Measurements from ENCODE around the gene LLCFC1. TPM values are rescaled to one million over a fixed set of nuclear protein-coding genes. Genes with fewer than 3 reads are reported as not detected.

LLCFC1 gene
- total RNA-seq, 1 experiment from 2014 or later: not detected

DNA sequence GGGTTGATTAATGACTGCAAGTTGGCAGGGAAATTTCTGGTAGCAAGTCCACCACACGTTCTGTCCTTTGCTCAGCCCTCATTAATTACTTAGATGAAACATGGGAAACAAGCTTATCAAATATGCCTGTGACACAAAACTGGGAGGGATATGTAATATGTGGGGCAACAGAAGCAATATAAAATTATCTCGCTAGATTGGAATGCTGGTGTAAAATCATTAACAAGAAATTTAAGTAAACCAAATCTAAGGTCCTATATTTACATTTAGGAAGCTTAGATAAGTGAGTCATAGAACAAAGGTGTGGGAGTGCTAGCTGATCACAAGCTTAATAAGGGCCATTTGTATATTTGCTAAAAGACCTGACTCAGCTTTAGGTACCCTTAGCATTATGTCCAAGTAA is 29.3 kb upstream of the LLCFC1 start:
- DNase-seq (ENCODE audit: low read depth): no peak

DNA sequence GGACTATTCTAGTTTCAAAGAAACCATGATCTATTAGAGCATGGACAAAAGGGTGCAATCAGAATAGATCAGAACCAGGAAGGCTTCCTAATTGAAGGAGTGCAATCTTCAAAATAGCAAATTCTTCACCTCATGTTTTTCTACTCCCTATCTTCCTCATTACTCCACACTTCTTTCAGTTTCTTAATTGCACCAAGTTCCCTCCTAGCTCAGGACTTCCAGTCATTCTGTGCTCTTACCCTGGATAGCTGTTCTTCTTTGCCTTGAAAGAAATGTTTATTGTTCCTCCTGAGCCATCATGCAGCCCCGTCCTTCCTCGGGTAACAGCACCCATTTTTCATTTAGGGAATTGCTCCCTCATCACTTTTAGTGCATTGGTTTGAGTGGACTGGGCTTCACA is 28.8 kb upstream of the LLCFC1 start:
- DNase-seq (ENCODE audit: low read depth): no peak

DNA sequence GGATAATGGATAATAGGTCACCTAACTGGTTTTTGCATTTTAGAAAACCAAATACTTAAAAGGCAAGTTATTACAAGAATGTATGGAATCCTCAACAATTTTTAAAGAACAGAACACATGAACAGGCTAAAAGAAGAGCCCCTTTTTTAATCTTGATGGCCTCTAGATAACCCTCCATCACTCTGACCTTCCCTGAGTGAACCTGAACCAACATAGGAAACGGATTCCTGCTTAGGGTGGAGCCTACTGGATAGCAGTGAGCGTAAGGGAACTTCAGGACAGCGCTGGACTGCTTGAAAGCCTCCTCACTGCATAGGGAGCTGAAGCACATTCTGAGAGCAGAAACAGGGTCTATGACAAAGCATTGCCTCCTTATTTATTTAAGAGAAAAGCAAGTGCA is 26.2 kb upstream of the LLCFC1 start:
- no peak for DNase-seq (ENCODE audit: low read depth)

DNA sequence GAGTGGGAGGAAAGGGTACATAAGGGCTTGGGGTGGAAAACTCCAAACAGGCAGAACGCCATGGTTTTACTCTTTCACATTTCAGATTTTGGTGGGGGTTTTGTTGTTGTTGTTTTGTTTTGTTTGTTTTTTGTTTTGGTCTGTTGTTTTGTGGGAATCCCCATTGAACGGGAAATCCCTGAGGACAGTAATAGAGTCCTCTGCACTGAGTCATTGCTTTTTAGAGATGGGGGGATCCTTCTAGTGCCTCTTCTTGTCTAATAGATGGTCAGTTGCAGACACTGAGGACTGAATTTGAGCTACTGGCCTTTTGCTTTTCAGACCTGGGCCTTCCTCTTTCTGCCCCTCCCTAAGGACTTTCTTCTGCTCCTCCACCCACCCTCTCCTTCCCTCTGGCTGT is 25.7 kb upstream of the LLCFC1 start:
- no peak for DNase-seq (ENCODE audit: low read depth)

DNA sequence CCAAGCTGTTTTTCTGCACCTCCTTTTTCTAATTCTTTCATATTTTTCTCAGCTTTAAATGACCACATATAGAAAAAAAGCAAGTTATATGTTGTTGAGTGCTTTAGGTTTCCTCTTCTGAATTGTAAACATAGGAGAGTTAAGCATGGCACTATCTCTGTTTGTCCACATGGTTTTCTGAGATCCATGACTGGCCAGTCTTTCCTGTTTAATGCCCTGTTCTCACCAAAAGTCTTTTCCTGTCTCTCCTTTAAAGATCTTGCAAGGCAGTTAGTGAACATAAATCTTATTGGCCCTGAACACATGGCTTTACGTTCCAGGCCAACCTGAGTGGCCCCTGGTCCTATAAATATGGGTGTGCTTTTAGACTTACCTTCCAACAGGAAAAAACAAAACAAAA is 25.2 kb upstream of the LLCFC1 start:
- DNase-seq (ENCODE audit: low read depth): no peak

DNA sequence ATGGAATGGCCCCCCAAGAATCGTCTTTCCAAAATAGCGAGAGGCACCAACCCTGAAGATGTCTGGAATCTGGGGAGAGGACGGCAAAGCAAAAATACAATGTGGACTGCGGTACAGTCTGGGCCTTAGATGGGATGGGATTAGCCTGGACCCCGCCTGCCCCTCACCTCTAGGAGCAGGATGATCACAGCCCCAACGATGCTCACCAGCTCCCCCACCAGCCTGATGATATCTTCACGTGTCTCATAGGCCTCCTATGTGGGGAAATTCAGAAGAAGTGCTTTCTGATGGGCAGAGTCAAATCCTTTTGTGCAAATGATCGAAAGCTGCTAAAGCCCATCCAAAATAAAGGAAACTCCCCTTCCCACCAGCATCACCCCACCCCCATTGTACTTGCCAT is 24.0 kb upstream of the LLCFC1 start:
- no peak for DNase-seq (ENCODE audit: low read depth)

DNA sequence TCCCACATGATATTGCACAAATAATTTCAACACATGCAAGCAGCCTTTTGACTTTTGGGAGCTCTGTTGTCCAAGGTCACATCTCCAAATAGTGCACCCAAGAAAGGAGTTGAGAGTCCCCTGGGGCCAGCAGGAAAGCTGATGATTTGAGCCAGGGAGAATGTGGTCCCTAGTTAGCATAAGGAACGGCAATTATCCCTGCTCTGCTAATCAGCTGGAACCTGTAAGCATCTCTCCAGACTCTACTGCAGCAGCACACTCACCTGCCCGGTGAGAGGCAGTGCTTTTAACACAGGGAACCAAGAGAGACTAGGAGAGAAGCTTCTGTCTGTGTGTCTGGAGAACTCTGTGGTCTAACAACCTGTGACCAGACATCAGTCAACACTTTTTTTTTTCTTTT is 22.8 kb upstream of the LLCFC1 start:
- DNase-seq (ENCODE audit: low read depth): no peak

DNA sequence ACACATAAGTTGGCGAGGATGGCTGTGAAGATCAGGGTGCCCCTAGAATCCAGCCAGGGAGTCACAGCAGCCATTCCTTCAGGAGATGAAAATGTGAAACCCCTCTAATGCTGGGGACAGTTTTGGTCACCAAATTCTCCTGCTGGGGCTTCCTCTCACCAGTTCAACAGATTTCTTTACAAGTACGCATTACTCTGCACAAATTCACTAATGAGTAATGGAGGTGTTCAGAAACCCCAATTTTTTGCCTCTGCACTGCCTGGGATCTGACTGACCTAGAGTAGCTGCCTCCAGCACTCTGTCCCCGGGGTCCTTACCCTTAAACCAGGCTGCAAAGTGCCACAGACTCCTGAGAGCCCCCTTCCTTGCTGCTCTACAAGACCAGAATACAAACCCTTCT is 21.8 kb upstream of the LLCFC1 start:
- no peak for DNase-seq (ENCODE audit: low read depth)

DNA sequence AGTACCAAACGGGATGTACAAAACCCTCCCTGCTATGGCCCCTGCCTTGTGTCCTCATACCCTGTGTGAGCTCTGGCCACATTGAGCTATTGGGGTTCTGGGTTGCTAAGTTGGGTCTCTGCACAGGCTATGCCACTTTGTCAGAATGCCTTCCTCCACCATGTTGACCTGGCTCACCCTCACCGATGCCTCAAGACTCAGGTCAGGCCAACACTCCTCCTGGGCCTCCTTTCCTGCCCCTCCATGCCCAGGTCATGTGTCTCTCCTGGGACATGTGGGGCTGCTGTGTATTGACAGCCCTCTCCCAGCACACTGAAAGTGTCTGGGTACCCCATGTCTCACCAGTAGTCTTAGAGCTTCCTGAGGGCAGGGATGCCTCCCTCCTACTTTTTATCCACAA is 20.4 kb upstream of the LLCFC1 start:
- DNase-seq (ENCODE audit: low read depth): no peak

DNA sequence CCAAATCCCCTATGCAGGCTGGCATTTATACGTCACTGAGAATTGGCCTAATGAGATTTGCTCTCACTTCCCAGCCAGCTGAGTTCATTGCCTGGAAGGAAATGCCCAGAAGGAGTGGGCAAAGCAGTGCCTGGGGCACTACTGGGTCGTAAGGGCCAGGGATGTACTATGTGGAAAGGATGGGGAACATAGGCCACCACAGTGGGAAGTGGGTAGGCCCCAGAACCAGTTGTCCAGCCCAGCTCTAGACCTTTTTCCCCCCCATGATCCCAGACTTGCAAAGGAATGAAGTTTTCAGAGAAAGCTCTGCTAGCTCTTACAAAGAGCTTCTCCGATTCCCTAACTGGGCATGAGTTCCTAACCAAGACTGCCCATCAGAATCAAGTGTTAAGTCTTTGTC is 19.6 kb upstream of the LLCFC1 start:
- no peak for DNase-seq (ENCODE audit: low read depth)

DNA sequence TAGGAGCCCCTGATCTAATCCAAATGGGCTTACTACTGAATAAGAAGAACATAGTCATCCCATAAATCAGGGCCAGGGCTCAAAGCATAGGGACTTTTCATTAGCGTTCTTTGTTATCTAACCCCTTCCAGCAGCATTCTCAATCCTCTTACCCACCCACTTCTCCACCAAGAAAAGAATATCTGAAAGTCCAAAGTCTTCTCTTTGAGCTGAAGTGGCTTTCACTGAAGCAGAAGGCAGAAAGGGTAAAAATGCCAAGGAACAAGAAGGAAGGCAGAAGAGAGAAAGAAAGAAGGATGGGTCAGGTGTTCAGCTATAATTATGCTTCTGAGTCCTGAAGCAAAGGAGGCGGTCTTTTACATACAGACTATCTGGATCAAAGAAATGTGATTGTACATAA is 15.9 kb upstream of the LLCFC1 start:
- no peak for DNase-seq (ENCODE audit: low read depth)

DNA sequence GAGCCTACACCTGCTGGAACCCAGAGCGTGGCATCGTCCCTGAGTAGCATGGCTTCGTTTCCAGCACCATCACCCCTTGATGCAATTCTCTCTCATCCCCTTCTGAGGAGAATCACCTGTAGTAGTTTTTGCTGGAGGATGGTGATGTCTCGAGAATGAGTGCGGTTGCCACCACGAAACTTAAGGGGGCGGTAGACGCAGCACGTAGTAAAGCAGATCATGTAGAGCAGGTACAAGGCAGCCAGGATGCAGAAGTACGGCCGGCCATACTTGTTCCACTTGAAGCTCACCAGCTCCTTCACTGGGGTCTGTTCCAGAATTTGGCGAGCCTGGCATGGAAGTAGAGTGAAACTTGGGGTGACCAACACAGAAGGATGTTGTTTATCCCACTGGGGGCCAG is 13.9 kb upstream of the LLCFC1 start:
- DNase-seq (ENCODE audit: low read depth): no peak

DNA sequence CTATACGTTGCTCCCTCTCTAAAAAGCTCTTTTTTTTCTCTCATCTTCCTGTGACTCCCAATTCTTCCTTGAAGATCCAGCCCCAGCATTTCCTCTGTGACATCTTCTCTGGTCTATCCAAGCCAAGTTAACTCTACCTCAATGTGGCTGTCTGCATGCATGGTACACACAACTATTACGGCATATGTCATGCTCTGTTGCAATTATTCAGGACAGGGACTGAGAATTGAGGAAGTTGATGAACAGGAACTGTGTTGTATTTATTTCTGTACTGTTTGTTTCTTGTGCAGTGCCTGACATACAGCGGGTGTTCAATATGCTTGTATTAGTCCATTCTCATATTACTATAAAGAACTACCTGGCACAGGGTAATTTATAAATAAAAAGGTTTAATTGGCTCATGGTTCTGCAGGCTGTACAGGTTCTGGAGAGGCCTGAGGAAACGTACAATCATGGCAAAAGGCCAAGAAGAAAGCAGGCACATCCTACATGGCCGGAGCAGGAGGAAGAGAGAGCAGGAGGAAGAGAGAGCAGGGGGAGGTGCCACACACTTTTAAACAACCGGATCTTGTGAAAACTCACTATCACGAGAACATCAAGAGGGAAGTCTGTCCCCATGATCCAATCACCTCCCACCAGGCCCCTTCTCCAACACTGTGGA is 12.1 kb upstream of the LLCFC1 start:
- DNase-seq (ENCODE audit: low read depth): no peak

DNA sequence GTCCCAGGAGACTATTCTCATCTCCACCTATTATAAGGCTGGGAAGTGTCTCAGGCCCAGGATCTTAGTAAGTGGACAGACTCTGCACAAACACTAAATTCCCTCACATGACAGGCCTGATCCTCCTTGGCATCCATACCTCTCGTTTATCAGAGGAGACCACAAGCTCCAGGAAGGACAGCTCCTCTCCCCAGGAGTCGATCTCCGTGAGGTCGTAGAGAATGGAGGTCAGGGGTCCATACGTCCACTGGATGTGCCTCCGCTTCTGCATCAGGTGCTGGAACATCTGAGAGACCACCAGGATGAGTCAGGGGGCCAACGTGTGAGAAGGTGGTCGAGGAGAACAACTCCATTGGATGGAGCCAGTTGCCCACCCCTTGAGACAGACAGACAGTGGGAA is 11.3 kb upstream of the LLCFC1 start:
- DNase-seq (ENCODE audit: low read depth): no peak

DNA sequence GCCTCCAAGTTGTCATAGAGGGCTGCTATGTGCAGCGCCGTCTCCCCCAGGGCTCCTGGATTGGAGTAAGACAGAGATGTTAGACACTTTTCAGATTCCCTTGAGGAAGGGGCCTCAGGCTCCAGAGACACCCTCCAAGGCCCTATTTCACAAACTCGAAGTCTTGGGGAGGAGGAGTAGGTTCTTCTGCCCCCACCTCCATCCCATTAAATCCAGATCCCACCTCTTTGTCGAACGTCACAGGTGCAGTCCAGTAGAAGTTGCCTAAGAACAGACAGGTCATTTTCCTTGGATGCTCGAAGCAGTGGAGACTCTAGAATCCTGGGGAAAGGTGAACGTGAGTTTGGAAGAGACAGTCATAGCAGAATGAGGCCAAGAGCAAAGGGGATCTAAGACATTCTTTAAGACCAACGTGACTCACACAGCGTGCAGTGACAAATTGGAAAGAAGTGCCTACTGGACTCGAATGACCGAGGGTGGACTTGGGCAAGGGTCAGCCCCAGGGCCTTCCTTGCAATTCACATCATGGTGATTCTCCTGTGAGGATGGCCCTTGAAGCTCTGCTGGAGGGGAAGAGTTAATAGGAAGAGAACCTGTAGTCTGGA is 9.1 kb upstream of the LLCFC1 start:
- DNase-seq (ENCODE audit: low read depth): no peak

DNA sequence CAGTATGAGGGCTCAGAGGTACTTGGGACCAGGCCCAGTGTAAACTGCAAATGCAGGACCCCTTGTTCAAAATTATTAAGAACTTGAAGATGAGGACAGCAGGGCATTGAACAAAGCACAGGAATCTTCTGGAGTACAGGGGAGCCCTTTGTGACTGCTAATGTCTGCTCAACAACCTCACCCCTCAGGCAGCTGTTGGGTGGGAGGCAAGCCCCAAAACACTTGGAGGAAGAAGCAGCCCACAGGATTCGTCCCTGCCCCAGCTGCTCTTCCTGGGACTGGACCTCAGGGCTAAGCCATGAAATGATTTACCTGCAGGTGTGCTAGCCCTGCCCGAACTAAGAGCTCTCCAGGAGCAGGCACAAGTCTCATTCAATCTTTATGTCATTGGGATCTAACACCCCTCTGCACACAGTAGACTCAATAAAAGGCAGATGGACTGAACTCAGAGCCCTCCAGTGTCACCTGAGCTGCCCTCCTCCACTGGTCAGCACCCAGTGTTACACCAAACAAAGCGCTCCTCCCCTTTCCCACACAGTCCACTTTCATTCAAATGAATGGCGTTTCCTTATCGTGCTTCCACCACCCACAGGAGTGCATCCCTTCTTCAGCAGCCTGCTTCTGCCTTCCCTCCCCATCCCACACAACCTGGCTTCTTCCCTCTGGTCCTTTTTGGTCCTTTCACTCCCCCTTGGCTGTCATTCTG is 6.7 kb upstream of the LLCFC1 start:
- DNase-seq (ENCODE audit: low read depth): no peak

DNA sequence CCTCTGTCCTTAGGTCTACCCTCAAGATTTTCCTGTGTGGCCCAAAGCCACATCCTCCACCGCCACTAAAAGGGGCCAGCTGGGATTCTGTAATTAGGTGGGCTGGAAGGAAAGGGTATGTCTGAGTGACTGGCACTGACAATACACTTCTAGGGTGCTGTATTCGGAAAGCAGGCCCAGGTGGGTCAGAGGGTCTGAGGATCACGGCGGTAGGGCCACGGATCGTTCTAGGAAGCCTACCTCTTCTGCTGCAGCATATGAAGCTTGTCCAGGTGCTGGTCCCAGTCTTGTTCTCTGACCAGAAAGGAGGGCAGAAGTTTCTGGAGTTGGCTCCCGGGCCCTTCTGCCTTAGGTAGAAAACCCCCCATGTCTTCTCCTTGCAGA is 6.2 kb upstream of the LLCFC1 start:
- DNase-seq (ENCODE audit: low read depth): no peak

DNA sequence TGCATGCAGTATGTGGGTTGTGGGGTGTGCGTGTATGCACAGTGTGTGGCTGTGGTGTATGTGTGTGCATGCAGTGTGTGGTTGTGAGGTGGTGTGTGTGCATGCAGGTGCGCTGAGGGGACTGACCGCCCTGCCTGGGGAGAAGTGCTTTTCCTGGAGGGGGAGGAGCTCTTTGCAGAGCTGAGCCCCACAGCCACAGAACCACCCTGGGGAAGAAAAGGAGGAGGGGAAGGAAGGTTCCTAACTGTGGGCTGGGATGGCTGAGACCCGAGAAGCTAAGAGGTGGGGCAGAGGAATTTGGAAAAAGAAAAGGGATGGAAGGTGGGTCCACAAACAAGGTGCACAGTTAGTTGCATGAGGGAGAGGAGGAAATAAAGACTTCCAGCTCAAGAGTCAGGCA is 5.7 kb upstream of the LLCFC1 start, which contains the start of gene TRPV5:
Gene TRPV5, minus strand, starts transcription at position 123 of the 400 bp plus-strand sequence. CDS start 287 bp downstream, outside the sequence.
- DNase-seq (ENCODE audit: low read depth): no peak

DNA sequence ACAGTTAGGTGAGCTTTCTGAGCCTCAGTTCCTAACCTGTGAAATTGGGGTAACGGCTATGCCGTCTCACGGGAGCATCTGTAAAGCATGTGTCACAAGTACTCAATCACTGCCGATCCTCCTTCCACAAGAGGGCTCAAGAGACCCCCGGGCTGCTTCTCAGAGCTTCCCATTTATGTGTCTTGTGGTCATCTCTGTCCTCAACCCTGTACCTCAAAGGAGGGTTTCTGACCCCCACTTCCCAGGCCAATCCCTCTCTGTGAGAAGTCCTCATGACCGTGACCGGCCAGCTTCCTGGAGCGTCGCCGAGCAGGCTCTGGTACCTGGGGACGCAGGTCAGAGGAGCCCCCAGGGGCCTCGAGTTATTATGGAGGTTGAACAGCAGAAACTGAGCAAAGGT is 5.2 kb upstream of the LLCFC1 start:
- no peak for DNase-seq (ENCODE audit: low read depth)

DNA sequence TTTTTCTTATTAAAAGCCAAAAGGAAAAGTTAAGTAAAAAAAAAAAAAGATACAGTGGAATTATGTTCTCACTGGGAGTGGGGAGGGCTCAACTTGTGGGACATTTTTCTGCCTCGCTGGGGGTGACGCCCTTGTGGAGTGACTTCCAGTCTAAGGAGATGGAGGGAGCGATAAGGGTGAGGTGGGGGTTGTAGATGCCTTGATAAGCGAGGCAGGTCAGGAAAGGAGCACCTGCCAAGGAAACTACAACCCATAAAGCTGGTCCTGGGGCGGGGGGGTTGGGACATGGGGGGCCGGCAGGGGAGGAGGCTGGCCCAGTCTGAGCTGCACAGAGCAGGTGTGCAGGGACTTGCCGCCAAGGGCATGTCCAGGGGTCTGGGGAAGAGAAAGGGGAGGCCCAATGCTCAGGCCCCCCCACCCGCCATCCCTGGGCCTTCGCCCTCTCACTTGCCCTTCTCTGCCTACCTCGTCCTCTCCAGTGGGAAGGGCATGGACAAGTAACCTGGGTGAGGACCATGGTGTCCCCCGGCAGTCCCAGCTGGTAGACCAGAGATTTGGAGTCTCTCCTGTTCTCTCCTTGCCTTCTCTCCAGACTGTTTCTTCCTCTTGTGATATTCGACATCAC is 3.2 kb upstream of the LLCFC1 start:
- DNase-seq (ENCODE audit: low read depth): no peak

DNA sequence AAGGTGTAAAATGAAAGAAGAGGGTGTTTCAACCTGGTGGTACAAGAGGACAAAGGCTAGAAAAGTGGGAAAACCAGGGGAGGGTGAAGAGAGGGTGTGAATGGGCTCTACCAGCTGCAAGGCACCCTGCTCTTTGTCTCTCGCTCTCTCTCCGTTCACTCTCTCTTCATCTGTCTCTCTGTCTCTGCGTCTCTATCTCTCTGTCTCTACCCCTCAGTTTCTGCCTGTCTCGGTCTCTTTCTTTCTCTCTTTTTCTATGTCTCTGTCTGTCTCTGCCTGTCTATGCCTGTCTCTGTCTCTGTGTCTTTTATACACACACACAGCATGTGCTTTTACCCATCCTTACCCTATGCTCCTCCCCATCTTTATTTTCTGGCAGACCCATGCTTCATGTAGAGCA is 673 bp upstream of the LLCFC1 start:
- no peak for DNase-seq (ENCODE audit: low read depth)

DNA sequence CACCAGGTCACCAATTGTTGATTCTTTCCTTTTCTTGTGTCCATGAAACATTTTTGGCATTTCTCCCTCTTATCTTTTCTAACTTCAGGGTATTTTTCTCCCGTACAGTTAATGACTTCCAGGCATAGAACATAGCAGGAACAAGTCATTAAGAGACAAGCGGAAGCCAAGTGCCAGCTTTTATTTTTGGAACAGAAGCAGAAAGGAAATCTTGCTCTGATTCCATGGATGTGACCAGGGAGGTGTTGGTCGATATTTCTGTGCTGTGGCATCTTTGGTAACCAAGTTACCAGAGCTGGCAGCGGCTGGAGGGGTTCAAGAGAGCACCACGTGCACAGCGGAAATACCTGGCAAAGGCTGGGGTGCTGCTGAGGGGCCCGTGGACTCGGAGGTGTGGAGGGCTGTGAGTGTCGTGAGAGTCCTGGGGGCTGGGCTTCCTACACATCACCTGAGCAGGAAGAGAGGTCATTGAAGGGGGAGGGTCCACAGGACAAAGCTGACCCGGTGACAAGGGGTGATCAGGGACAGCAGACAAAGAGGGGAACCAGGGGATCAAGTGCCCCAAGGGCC is 1.8 kb downstream of the LLCFC1 start:
- DNase-seq (ENCODE audit: low read depth): no peak
